HEK293 (cell line): ENCODE results near the gene CFL1.

Experiments used
- GLIS2 ChIP-seq: fragments of 450-650 bp; formaldehyde crosslinking; IDR thresholded peaks from 2 replicates; pipeline ENCODE4 v1.5.1; 2016; ENCODE audit warnings: missing biosample characterization, missing genetic modification characterization
- INSM2 ChIP-seq: fragments of 450-650 bp; formaldehyde crosslinking; IDR thresholded peaks from 2 replicates; pipeline ENCODE4 v1.5.1; 2016; ENCODE audit warnings: missing biosample characterization, missing genetic modification characterization
- KLF16 ChIP-seq: fragments of 450-650 bp; formaldehyde crosslinking; IDR thresholded peaks from 2 replicates; pipeline ENCODE4 v1.5.1; 2017; ENCODE audit warnings: missing biosample characterization, missing genetic modification characterization
- KLF9 ChIP-seq: fragments of 450-650 bp; formaldehyde crosslinking; IDR thresholded peaks from 2 replicates; pipeline ENCODE4 v1.5.1; 2016; ENCODE audit warnings: missing biosample characterization, missing genetic modification characterization, low read depth
- OSR2 ChIP-seq: fragments of 450-650 bp; formaldehyde crosslinking; IDR thresholded peaks from 2 replicates; pipeline ENCODE4 v1.5.1; 2016; ENCODE audit warnings: missing biosample characterization, missing genetic modification characterization
- PATZ1 ChIP-seq: fragments of 450-650 bp; formaldehyde crosslinking; IDR thresholded peaks from 2 replicates; pipeline ENCODE4 v1.5.1; 2016; ENCODE audit warnings: missing biosample characterization, missing genetic modification characterization
- PRDM2 ChIP-seq: fragments of 450-650 bp; formaldehyde crosslinking; IDR thresholded peaks from 2 replicates; pipeline ENCODE4 v1.5.1; 2016; ENCODE audit warnings: missing biosample characterization, missing genetic modification characterization, borderline replicate concordance
- ZBTB10 ChIP-seq: fragments of 450-650 bp; formaldehyde crosslinking; IDR thresholded peaks from 2 replicates; pipeline ENCODE4 v1.5.1; 2016; ENCODE audit warnings: missing biosample characterization, missing genetic modification characterization
- ZBTB11 ChIP-seq: fragments of 450-650 bp; formaldehyde crosslinking; conservative IDR thresholded peaks from 2 replicates; pipeline ENCODE4 v1.5.1; 2016; ENCODE audit warnings: low read depth, missing biosample characterization, missing genetic modification characterization
- ZNF10 ChIP-seq: fragments of 450-650 bp; formaldehyde crosslinking; IDR thresholded peaks from 2 replicates; pipeline ENCODE4 v1.5.1; 2017; ENCODE audit warnings: missing biosample characterization, missing genetic modification characterization
- ZNF174 ChIP-seq: fragments of 450-650 bp; formaldehyde crosslinking; IDR thresholded peaks from 2 replicates; pipeline ENCODE4 v1.5.0; 2017; ENCODE audit warnings: missing biosample characterization, mild to moderate bottlenecking, missing genetic modification characterization
- ZNF2 ChIP-seq: fragments of 450-650 bp; formaldehyde crosslinking; IDR thresholded peaks from 2 replicates; pipeline ENCODE4 v1.5.1; 2016; ENCODE audit warnings: missing biosample characterization, missing genetic modification characterization
- ZNF335 ChIP-seq: fragments of 450-650 bp; formaldehyde crosslinking; conservative IDR thresholded peaks from 2 replicates; pipeline ENCODE4 v1.5.1; 2016; ENCODE audit warnings: missing biosample characterization, missing genetic modification characterization
- ZNF362 ChIP-seq: fragments of 450-650 bp; formaldehyde crosslinking; IDR thresholded peaks from 2 replicates; pipeline ENCODE4 v1.5.1; 2016; ENCODE audit warnings: missing biosample characterization, missing genetic modification characterization
- ZNF398 ChIP-seq: fragments of 450-650 bp; formaldehyde crosslinking; IDR thresholded peaks from 2 replicates; pipeline ENCODE4 v1.5.1; 2017; ENCODE audit warnings: missing biosample characterization, missing genetic modification characterization
- ZNF521 ChIP-seq: fragments of 450-650 bp; formaldehyde crosslinking; IDR thresholded peaks from 2 replicates; pipeline ENCODE4 v1.5.1; 2017; ENCODE audit warnings: missing biosample characterization, mild to moderate bottlenecking, missing genetic modification characterization
- ZNF624 ChIP-seq: fragments of 450-650 bp; formaldehyde crosslinking; IDR thresholded peaks from 2 replicates; pipeline ENCODE4 v1.5.1; 2017; ENCODE audit warnings: missing biosample characterization, missing genetic modification characterization
- ZNF654 ChIP-seq: fragments of 450-650 bp; formaldehyde crosslinking; IDR thresholded peaks from 2 replicates; pipeline ENCODE4 v1.5.1; 2016; ENCODE audit warnings: low read depth, missing biosample characterization, missing genetic modification characterization
- ZNF830 ChIP-seq: fragments of 450-650 bp; IDR thresholded peaks from 2 replicates; pipeline ENCODE4 v1.5.0; 2018; ENCODE audit warnings: missing biosample characterization, missing genetic modification characterization, low read depth, mild to moderate bottlenecking, moderate library complexity

CFL1 gene

GRCh38 chr11:65873318-65874156 lies 15.6 kb upstream of the CFL1 start (continued):
- TF ChIP-seq ZNF398 (tag by site-specific recombination) (peak; percentile 46), INSM2 (tag by site-specific recombination) (no peak), ZNF654 (no peak), ZBTB10 (tag by site-specific recombination) (peak; percentile 52; the same call in 1 of the 2 replicates), ZNF521 (tag by site-specific recombination) (no peak), ZNF174 (tag by site-specific recombination) (no peak), ZNF624 (tag by site-specific recombination) (no peak), ZBTB11 (0 out of 2 replicates have a peak, but pooled peaks have one; percentile 13), OSR2 (tag by site-specific recombination) (no peak), ZNF2 (tag by site-specific recombination) (no peak), KLF9 (tag by site-specific recombination) (peak; percentile 92), ZNF10 (tag by site-specific recombination) (peak; percentile 87), GLIS2 (peak; percentile 86), ZNF362 (tag by site-specific recombination) (no peak), KLF16 (tag by site-specific recombination) (peak; percentile 64; the same call in 1 of the 2 replicates), ZNF830 (tag by site-specific recombination) (no peak), PATZ1 (tag by site-specific recombination) (peak; percentile 90), PRDM2 (no peak), ZNF335 (tag by site-specific recombination) (no peak)
